ENCODE results near the gene P4HA2. TPM values are rescaled to one million over a fixed set of nuclear protein-coding genes. Genes with fewer than 3 reads are reported as not detected.
A peak's percentile ranks its signal among the peaks of the same experiment; 100 is the strongest.

The P4HA2 gene
- total and polyA plus RNA-seq, 9 of the 15 experiments (the other 6 are each of a cell fraction or from before 2014, with no cell fraction given): 9.6 to 50.0 (median 12.7) TPM

DNA sequence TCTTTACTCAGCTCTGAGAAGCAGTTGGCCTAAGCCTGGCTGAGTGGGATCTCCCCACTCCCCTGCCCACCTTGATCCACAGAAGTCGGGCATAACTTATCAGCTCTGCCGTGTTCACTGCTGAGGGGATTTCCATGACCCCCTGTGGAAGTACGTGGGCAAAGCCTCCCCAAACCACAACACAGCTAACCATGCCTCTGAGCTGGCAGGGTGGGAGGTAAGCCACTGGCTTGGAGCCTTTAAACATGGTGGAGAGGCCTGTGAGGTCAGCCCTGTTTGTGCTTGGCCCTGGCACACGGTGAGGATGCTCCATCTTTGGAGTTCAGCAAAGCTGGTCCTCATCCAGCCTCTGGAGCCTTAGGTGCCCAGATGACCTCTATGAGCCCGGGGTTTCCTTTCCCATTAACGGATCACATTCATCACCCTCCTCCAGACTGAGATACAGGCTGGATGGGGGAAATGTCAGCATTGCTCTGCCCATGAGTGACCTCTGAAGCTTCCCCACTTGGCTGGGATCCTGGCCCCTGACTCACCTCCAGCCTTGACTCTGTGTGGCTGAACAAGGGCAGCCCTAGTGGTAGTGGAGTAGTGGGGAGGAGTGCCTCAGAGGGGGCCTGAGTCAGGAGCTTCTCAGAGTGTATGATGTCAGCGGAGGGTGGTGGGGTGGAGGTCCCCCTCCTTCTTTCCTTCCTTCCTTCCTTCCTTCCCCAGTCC is 36.1 kb upstream of the P4HA2 start (continued):
- TF ChIP-seq, protein P1, sequence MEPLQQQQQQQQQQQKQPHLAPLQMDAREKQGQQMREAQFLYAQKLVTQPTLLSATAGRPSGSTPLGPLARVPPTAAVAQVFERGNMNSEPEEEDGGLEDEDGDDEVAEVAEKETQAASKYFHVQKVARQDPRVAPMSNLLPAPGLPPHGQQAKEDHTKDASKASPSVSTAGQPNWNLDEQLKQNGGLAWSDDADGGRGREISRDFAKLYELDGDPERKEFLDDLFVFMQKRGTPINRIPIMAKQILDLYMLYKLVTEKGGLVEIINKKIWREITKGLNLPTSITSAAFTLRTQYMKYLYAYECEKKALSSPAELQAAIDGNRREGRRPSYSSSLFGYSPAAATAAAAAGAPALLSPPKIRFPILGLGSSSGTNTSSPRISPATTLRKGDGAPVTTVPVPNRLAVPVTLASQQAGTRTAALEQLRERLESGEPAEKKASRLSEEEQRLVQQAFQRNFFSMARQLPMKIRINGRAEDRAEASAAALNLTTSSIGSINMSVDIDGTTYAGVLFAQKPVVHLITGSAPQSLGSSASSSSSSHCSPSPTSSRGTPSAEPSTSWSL (CRISPR knock-in tag; IDR thresholded peaks at IDR 0.05; ENCODE audit: borderline replicate concordance): no peak
- no peak for TF ChIP-seq MCM7 (IDR thresholded peaks at IDR 0.05)
- TF ChIP-seq NR3C1 (CRISPR knock-in tag; IDR thresholded peaks at IDR 0.05): no peak
- no peak for TF ChIP-seq MAFF (IDR thresholded peaks at IDR 0.05; ENCODE audit: low read length)
- no peak for TF ChIP-seq NFYB (IDR thresholded peaks at IDR 0.05; ENCODE audit: extremely low read depth, insufficient read length)
- 0 out of 2 replicates have a peak, but pooled peaks have one; percentile 7 for TF ChIP-seq JUND (IDR thresholded peaks at IDR 0.05; ENCODE audit: borderline replicate concordance, low read depth, low read length)
- no peak for TF ChIP-seq JUND (tag; IDR thresholded peaks at IDR 0.05; ENCODE audit: borderline replicate concordance, low read depth, low read length)
- TF ChIP-seq NR2C1 (IDR thresholded peaks at IDR 0.05): no peak
- no peak for TF ChIP-seq NR2C1 (tag; IDR thresholded peaks at IDR 0.05)
- TF ChIP-seq JUN (IDR thresholded peaks at IDR 0.05; ENCODE audit: borderline replicate concordance, low read depth, low read length): peak; percentile 55; the same call in 1 of the 2 replicates
- TF ChIP-seq JUN (CRISPR knock-in tag; IDR thresholded peaks at IDR 0.05; ENCODE audit: borderline replicate concordance): no peak
- TF ChIP-seq ZBTB8A (IDR thresholded peaks at IDR 0.05; ENCODE audit: partially characterized antibody): no peak
- TF ChIP-seq, protein P2, sequence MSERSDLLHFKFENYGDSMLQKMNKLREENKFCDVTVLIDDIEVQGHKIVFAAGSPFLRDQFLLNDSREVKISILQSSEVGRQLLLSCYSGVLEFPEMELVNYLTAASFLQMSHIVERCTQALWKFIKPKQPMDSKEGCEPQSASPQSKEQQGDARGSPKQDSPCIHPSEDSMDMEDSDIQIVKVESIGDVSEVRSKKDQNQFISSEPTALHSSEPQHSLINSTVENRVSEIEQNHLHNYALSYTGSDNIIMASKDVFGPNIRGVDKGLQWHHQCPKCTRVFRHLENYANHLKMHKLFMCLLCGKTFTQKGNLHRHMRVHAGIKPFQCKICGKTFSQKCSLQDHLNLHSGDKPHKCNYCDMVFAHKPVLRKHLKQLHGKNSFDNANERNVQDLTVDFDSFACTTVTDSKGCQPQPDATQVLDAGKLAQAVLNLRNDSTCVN (CRISPR knock-in tag; IDR thresholded peaks at IDR 0.05): no peak
- no peak for TF ChIP-seq ZNF696 (CRISPR knock-in tag; conservative IDR thresholded peaks at IDR 0.05)
- TF ChIP-seq FIP1L1 (IDR thresholded peaks at IDR 0.05; ENCODE audit: low read depth, low read length, poor library complexity, severe bottlenecking): no peak
- TF ChIP-seq, protein P3, sequence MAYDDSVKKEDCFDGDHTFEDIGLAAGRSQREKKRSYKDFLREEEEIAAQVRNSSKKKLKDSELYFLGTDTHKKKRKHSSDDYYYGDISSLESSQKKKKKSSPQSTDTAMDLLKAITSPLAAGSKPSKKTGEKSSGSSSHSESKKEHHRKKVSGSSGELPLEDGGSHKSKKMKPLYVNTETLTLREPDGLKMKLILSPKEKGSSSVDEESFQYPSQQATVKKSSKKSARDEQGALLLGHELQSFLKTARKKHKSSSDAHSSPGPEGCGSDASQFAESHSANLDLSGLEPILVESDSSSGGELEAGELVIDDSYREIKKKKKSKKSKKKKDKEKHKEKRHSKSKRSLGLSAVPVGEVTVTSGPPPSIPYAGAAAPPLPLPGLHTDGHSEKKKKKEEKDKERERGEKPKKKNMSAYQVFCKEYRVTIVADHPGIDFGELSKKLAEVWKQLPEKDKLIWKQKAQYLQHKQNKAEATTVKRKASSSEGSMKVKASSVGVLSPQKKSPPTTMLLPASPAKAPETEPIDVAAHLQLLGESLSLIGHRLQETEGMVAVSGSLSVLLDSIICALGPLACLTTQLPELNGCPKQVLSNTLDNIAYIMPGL (CRISPR knock-in tag; IDR thresholded peaks at IDR 0.05): no peak
- TF ChIP-seq CEBPG (CRISPR knock-in tag; IDR thresholded peaks at IDR 0.05): no peak
- no peak for TF ChIP-seq CEBPG (tag; conservative IDR thresholded peaks at IDR 0.05 in 1 of 2, IDR thresholded peaks at IDR 0.05 in 1 of 2)
- TF ChIP-seq, protein P4, sequence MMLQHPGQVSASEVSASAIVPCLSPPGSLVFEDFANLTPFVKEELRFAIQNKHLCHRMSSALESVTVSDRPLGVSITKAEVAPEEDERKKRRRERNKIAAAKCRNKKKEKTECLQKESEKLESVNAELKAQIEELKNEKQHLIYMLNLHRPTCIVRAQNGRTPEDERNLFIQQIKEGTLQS (IDR thresholded peaks at IDR 0.05): peak; percentile 81
- TF ChIP-seq, protein P4 (CRISPR knock-in tag; conservative IDR thresholded peaks at IDR 0.05): no peak
- TF ChIP-seq, protein P5, sequence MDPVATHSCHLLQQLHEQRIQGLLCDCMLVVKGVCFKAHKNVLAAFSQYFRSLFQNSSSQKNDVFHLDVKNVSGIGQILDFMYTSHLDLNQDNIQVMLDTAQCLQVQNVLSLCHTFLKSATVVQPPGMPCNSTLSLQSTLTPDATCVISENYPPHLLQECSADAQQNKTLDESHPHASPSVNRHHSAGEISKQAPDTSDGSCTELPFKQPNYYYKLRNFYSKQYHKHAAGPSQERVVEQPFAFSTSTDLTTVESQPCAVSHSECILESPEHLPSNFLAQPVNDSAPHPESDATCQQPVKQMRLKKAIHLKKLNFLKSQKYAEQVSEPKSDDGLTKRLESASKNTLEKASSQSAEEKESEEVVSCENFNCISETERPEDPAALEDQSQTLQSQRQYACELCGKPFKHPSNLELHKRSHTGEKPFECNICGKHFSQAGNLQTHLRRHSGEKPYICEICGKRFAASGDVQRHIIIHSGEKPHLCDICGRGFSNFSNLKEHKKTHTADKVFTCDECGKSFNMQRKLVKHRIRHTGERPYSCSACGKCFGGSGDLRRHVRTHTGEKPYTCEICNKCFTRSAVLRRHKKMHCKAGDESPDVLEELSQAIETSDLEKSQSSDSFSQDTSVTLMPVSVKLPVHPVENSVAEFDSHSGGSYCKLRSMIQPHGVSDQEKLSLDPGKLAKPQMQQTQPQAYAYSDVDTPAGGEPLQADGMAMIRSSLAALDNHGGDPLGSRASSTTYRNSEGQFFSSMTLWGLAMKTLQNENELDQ (CRISPR knock-in tag; IDR thresholded peaks at IDR 0.05; ENCODE audit: borderline replicate concordance): no peak

Measured in K562 (cell line).